Transverse colon (tissue), 4 donors: ENCODE measurements around the gene IER5L. TPM values are rescaled to one million over a fixed set of nuclear protein-coding genes. Genes with fewer than 3 reads are reported as not detected.

ENCODE experiments used
- DNase-seq: peaks from one replicate; pipeline ENCODE4 v3.0.0-alpha.2; 2019
- H3K27ac ChIP-seq, 4 donors: fragments of 200-600 bp; sonication (generic); 2 replicates each; pipeline ENCODE4 v1.5.1; 2016 to 2018; ENCODE audit warnings: inconsistent platforms in 4 of 4
- H3K27me3 ChIP-seq: fragments of 200-600 bp; sonication (generic); 2 replicates; pipeline ENCODE4 v1.5.1; 2017; ENCODE audit warnings: inconsistent platforms
- H3K36me3 ChIP-seq, 4 donors: fragments of 200-600 bp; sonication (generic); 2 replicates each; pipeline ENCODE4 v1.5.1; 2017 to 2019; ENCODE audit warnings: inconsistent platforms in 4 of 4
- H3K4me1 ChIP-seq, 4 donors: fragments of 200-600 bp; sonication (generic); 2 replicates each; pipeline ENCODE4 v1.5.1; 2017 to 2020; ENCODE audit warnings: inconsistent platforms in 4 of 4
- H3K4me3 ChIP-seq, 4 donors: fragments of 200-600 bp; sonication (generic); 1 replicate in 1 of 4; 2 replicates in 3 of 4; pipeline versions ENCODE4 v1.5.1 to v1.6.1; 2017 to 2019; ENCODE audit warnings: inconsistent platforms in 4 of 4
- H3K9me3 ChIP-seq, 2 donors: fragments of 200-600 bp; sonication (generic); 2 replicates each; pipeline ENCODE4 v1.5.1; 2017 to 2019; ENCODE audit warnings: inconsistent platforms in 2 of 2
- EP300 ChIP-seq: sonication (generic); formaldehyde crosslinking; IDR thresholded peaks from one replicate; pipeline ENCODE4 v1.6.1; 2017; ENCODE audit warnings: antibody characterized with exemption, low read depth
- POLR2A ChIP-seq: fragments of 450-650 bp; IDR thresholded peaks from one replicate; pipeline ENCODE4 v1.6.1; 2016; ENCODE audit warnings: antibody characterized with exemption, mild to moderate bottlenecking, moderate library complexity
- POLR2AphosphoS5 ChIP-seq, 3 donors: sonication (generic); formaldehyde crosslinking; IDR thresholded peaks; one replicate each; pipeline ENCODE4 v1.6.1; 2016; ENCODE audit warnings: antibody characterized with exemption in 3 of 3
- WGBS, 2 donors: methylation state at CpG; one replicate each; pipeline ENCODE4 v1.1.5; 2018; ENCODE audit warnings: low coverage in 1 of 2; 5-methylcytosine and 5-hydroxymethylcytosine counted together
- in situ Hi-C, 4 donors: fragments of 200-750 bp; cut with MboI; loops; one replicate each; pipeline versions ENCODE4 v1.15.0 to v1.15.1; 2017; ENCODE audit warnings: low sequenced_read_pairs in 3 of 4, low pct_ligation_motif_present in 1 of 4, low pct_unique_long_range_greater_than_20kb in 1 of 4
- intact Hi-C: fragments of 100-400 bp; cut with DNase I; formaldehyde crosslinking; loops from one replicate; pipeline ENCODE4 v1.15.1; 2023; ENCODE audit warnings: low total_unique reads
- total RNA-seq, 4 donors: library from RNA; depleted of rRNA; stranded (reverse); fragments of >200 nt; gene quantifications; one replicate each; pipeline ENCODE4 v1.1.0, GENCODE V29; 2016
- TF ChIP-seq, protein P1 (sequence below), 5 experiments: fragments of 200-600 bp in 3 of 5; fragments of 450-650 bp in 2 of 5; sonication (generic) in 3 of 5; IDR thresholded peaks; 1 replicate in 2 of 5; 2 replicates in 3 of 5; pipeline ENCODE4 v1.5.1; 2016 to 2017; ENCODE audit warnings: antibody characterized with exemption in 5 of 5, inconsistent platforms in 3 of 5, mild to moderate bottlenecking in 2 of 5, moderate library complexity in 1 of 5

IER5L gene
- total RNA-seq, 4 donors from 2014 or later: 1.8 to 6.5 (median 5.2) TPM

DNA sequence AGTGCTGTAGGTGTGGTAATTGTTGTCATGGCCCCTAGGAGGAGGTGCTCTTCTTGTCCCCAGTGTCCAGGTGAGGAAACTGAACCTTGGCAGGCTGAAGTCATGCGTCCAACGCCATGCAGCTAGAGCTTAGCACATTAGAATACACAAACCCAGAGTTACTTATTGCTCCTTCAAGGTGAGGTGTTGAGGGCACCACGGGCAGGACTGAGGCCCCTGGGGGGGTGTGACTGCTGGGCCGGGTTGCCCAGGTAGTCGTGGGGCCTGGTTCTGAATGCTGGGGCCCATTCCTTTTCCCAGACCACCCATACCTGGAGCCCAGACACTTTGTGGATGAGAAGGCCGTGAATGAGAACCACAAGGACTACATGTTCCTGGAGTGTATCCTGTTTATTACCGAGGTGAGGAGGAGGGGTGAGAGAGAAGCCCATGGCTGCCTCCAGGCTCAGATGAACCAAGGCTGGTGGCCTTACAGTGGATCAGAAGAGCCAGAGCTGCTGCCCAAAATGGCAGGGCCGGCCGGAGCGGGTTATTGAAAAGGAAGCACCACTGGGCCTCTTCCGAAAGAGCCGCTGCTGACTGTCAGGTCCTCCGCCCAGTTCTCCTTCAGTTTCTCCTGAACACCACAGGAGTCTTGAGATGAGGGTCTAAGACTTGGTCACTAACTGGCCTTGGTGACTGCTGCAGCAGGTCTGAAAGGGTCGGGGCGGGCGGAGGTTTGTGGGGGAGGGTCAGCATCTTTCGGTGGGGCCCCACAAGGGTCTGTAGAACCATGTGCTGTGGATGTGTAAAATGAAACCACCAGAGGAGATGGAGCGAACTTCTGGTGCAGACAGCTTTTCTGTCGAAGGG, 40.5 kb downstream of the IER5L start:
- Histone ChIP-seq H3K4me3 (no peak overlapping the region), H3K9me3 (no peaks in the 10 kb centered on the region), H3K27me3 (no peaks in the 10 kb centered on the region), H3K27ac (peak overlapping the region; percentile 99 to 100 (median 100)), H3K4me1 (peaks cover 29 to 46% (median 41%) of the 10 kb centered on the region in 4 donors), H3K36me3 (no peaks in the 10 kb centered on the region)
- WGBS, 2 donors: 88% methylated on average over 17 of the region's 19 CpGs; no CpG with 5 or more reads in 1 of the 2 donors
- intact Hi-C loops: loop anchor here (10.0 kb wide), 1 partner anchor 647 kb away; no protein-coding TSS in a partner anchor
- DNase-seq: no peak
- in situ Hi-C loops: loop anchor here (5.0 to 25.0 kb wide), 5 partner anchors 475 to 650 kb away; no protein-coding TSS in a partner anchor
- TF ChIP-seq POLR2AphosphoS5 (IDR thresholded peaks at IDR 0.05) (no peak), POLR2A (no peak), EP300 (no peak)
- TF ChIP-seq, protein P1, sequence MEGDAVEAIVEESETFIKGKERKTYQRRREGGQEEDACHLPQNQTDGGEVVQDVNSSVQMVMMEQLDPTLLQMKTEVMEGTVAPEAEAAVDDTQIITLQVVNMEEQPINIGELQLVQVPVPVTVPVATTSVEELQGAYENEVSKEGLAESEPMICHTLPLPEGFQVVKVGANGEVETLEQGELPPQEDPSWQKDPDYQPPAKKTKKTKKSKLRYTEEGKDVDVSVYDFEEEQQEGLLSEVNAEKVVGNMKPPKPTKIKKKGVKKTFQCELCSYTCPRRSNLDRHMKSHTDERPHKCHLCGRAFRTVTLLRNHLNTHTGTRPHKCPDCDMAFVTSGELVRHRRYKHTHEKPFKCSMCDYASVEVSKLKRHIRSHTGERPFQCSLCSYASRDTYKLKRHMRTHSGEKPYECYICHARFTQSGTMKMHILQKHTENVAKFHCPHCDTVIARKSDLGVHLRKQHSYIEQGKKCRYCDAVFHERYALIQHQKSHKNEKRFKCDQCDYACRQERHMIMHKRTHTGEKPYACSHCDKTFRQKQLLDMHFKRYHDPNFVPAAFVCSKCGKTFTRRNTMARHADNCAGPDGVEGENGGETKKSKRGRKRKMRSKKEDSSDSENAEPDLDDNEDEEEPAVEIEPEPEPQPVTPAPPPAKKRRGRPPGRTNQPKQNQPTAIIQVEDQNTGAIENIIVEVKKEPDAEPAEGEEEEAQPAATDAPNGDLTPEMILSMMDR (IDR thresholded peaks at IDR 0.05): no peak

DNA sequence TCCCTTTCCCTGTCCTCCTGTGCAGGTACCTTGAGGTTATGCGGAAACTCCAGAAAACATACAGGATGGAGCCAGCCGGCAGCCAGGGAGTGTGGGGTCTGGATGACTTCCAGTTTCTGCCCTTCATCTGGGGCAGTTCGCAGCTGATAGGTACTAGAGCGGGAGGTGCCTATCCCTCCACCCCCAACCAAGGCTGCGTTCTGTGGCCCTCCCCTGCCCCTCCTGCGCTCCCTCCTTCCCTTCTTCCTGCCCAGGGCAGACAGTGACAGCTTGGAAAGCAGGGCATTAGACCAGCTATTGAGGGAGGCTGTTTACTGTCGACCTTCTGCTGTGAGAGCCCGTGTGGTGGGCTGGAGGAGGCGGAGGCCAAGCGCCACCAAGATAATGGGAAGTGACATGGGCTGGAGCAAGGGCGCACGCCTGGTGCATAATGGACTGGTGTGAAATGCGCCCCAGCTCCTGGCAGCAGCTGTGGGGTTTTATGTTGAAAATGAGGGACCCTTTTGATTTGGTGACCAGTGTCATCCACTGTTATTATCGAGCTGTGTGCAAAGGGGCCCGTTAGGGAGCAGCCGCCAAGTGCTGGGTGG, 41.5 kb downstream of the IER5L start:
- intact Hi-C loops: loop anchor here (10.0 kb wide), 1 partner anchor 648 kb away; no protein-coding TSS in a partner anchor
- no peak for DNase-seq
- Histone ChIP-seq H3K9me3 (no peaks in the 10 kb centered on the region), H3K27me3 (no peaks in the 10 kb centered on the region), H3K4me1 (peaks cover 19 to 37% (median 32%) of the 10 kb centered on the region in 4 donors), H3K36me3 (no peaks in the 10 kb centered on the region), H3K27ac (no peak overlapping the region), H3K4me3 (no peak overlapping the region)
- TF ChIP-seq POLR2A (no peak), EP300 (no peak)
- WGBS, 2 donors: 71 to 86% methylated on average over 4 to 16 of the region's 16 CpGs
- in situ Hi-C loops: loop anchor here (5.0 to 25.0 kb wide), 5 partner anchors 476 to 651 kb away; no protein-coding TSS in a partner anchor

DNA sequence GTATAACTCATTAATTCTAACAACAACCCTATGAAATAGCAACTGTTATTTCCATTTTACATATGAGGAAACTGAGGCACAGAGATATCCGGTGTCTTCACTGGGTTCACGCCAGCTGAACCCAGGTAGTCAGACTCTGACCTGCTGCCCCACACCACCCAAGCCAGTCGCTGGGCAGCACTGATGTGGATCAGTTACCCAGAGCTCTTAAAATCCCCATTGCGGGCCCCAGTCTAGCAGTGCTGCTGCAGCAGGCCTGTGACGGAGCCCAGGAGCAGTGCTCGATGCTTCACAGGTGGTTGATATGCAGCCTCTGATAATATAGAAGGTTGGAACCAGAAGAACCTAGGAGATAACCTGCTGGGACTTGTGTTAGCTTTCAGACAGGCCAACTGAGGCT, 42.6 kb downstream of the IER5L start:
- Histone ChIP-seq H3K27me3 (no peaks in the 10 kb centered on the region), H3K4me1 (peaks cover 9 to 26% (median 22%) of the 10 kb centered on the region in 4 donors), H3K27ac (no peak overlapping the region), H3K4me3 (no peak overlapping the region), H3K36me3 (peaks cover 0 to 3% (median 0%) of the 10 kb centered on the region in 4 donors), H3K9me3 (no peaks in the 10 kb centered on the region)
- TF ChIP-seq POLR2AphosphoS5 (IDR thresholded peaks at IDR 0.05) (no peak), EP300 (no peak), POLR2A (no peak)
- TF ChIP-seq, protein P1 (IDR thresholded peaks at IDR 0.05): no peak
- no peak for DNase-seq
- intact Hi-C loops (loop anchor here (10.0 kb wide), 1 partner anchor 649 kb away; no protein-coding TSS in a partner anchor), in situ Hi-C loops (loop anchor here (5.0 to 25.0 kb wide), 5 partner anchors 477 to 652 kb away; no protein-coding TSS in a partner anchor)
- 60 to 98% methylated on average over 1 to 6 of the region's 6 CpGs for WGBS, 2 donors

DNA sequence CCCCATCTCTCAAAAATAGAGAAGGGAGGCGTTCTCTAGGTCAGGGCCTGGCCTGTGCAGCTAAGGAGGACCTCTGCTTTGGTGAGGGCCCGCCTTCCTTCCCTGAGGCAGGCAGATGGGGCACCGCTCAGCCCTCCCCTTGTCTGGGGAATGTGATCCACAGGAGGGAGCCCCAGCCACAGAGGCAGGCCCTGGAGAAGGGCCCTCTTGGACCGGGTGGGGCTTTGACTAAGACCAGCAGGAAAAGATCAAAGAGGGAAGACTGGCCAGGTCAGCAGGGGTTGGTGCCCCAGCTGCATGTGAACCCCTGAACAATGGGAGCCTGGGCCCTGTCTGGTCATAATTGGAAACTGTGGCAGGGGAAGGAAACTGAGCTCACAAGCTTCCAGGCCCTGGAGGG, 45.0 kb downstream of the IER5L start:
- no peak for DNase-seq
- 97 to 100% methylated on average over 3 of the region's 4 CpGs for WGBS, 2 donors
- Histone ChIP-seq H3K36me3 (peaks cover 0 to 4% (median 0%) of the 10 kb centered on the region in 4 donors), H3K27me3 (no peaks in the 10 kb centered on the region), H3K4me3 (no peak overlapping the region), H3K27ac (no peak overlapping the region), H3K4me1 (peaks cover 0 to 3% (median 1%) of the 10 kb centered on the region in 4 donors), H3K9me3 (no peaks in the 10 kb centered on the region)
- in situ Hi-C loops (loop anchor here (10.0 to 25.0 kb wide), 3 partner anchors 482 to 654 kb away; no protein-coding TSS in a partner anchor), intact Hi-C loops (loop anchor here (10.0 kb wide), 1 partner anchor 652 kb away; no protein-coding TSS in a partner anchor)
- TF ChIP-seq, protein P1 (IDR thresholded peaks at IDR 0.05): no peak
- TF ChIP-seq POLR2A (no peak), EP300 (no peak), POLR2AphosphoS5 (IDR thresholded peaks at IDR 0.05) (no peak)
